GM12878 (cell line): ENCODE data around the gene SULT1A2. TPM values are rescaled to one million over a fixed set of nuclear protein-coding genes. Genes with fewer than 3 reads are reported as not detected.
"Not testable (repeated sequence)": the region's sequence is repeated elsewhere in the genome, so short reads cannot be mapped to it uniquely, and the experiment has no call there.

Source experiments
- ATAC-seq: fragments of 200-7000 bp; cut with Tn5 transposase; 3 replicates; pipeline ENCODE4 v1.9.1; 2020; ENCODE audit warnings: mild to moderate bottlenecking, moderate library complexity
- BruUV-seq: library from RNA; stranded (reverse); fragments of 400-500 nt; replicated peaks from 2 replicates; lab custom pipeline; 2021; lab: Mats Ljungman, UMichigan
- CTCF ChIA-PET: fragments of 300-600 bp; sonication (Branson Sonifier 250); formaldehyde crosslinking; extraction: SDS; loops from one replicate; lab custom pipeline; 2021; ENCODE audit warnings: inconsistent platforms; lab: Yijun Ruan, JAX
- POLR2A ChIA-PET: fragments of 350-600 bp; formaldehyde crosslinking; extraction: SDS; loops from one replicate; lab custom pipeline; 2021; ENCODE audit warnings: inconsistent platforms; lab: Charles Lee
- RAD21 ChIA-PET: fragments of 300-600 bp; sonication (Branson Sonifier 250); formaldehyde crosslinking; loops from one replicate; lab custom pipeline; 2023; ENCODE audit warnings: antibody characterized with exemption; ENCODE audit not compliant: unreplicated experiment; lab: Charles Lee
- SMC1A ChIA-PET: fragments of 300-600 bp; sonication (Branson Sonifier 250); formaldehyde crosslinking; loops from one replicate; lab custom pipeline; 2023; ENCODE audit not compliant: unreplicated experiment, uncharacterized antibody; lab: Charles Lee
- DNase-seq: peaks from one replicate; pipeline ENCODE4 v3.0.0-alpha.2; 2011; ENCODE audit warnings: low read depth, low spot score
- FAIRE-seq: peaks from 3 replicates; lab custom pipeline; 2011; peaks lifted over from hg19 to GRCh38; lab: Jason Lieb, UNC
- H2AFZ ChIP-seq: 2 replicates; pipeline ENCODE4 v1.6.0; 2011; ENCODE audit warnings: low read depth, low read length, control low read depth; ENCODE audit not compliant: control insufficient read depth
- H3K27ac ChIP-seq: 2 replicates; pipeline ENCODE4 v1.5.1; 2011; ENCODE audit warnings: control low read depth; ENCODE audit not compliant: control insufficient read depth, insufficient read depth
- H3K27me3 ChIP-seq, 2 experiments: replicated peaks in 1 of 2; 2 replicates each; pipeline versions ENCODE4 v1.6.0 to v1.6.1; 2011; ENCODE audit warnings: low read length in 1 of 2; ENCODE audit not compliant: control insufficient read depth in 2 of 2, insufficient read depth in 2 of 2
- H3K36me3 ChIP-seq, 2 experiments: 2 replicates each; pipeline ENCODE4 v1.5.1; 2011; ENCODE audit warnings: low read length in 1 of 2; ENCODE audit not compliant: control insufficient read depth in 2 of 2, insufficient read depth in 2 of 2
- H3K4me1 ChIP-seq: 2 replicates; pipeline ENCODE4 v1.6.1; 2011; ENCODE audit warnings: mild to moderate bottlenecking, low read length, moderate library complexity, mixed read lengths; ENCODE audit not compliant: control insufficient read depth, insufficient read depth
- H3K4me2 ChIP-seq: 2 replicates; pipeline ENCODE4 v1.6.0; 2011; ENCODE audit warnings: control low read depth; ENCODE audit not compliant: control insufficient read depth, insufficient read depth
- H3K4me3 ChIP-seq: fragments of 200-600 bp; sonication (generic); 2 replicates; pipeline ENCODE4 v1.5.1; 2016
- H3K79me2 ChIP-seq: 2 replicates; pipeline ENCODE4 v1.6.0; 2011; ENCODE audit warnings: low read length; ENCODE audit not compliant: control insufficient read depth, insufficient read depth
- H3K9ac ChIP-seq: 2 replicates; pipeline ENCODE4 v1.8.0; 2011; ENCODE audit warnings: low read length, control low read depth, mixed read lengths; ENCODE audit not compliant: control insufficient read depth, insufficient read depth
- H3K9me3 ChIP-seq: replicated peaks from 3 replicates; pipeline ENCODE4 v1.5.1; 2011; ENCODE audit warnings: mild to moderate bottlenecking, low read length; ENCODE audit not compliant: control insufficient read depth, insufficient read depth
- H4K20me1 ChIP-seq: 2 replicates; pipeline ENCODE4 v1.6.0; 2011; ENCODE audit not compliant: control insufficient read depth, insufficient read depth
- WGBS: methylation state at CpG from one replicate; pipeline ENCODE4 v1.1.6; 2016; ENCODE audit warnings: low lambda C conversion rate; ENCODE audit not compliant: insufficient replicate concordance, insufficient coverage; ENCODE audit errors: missing lambda C conversion rate; 5-methylcytosine and 5-hydroxymethylcytosine counted together
- in situ Hi-C: fragments of 300-500 bp; cut with MboI; formaldehyde crosslinking; loops from 9 replicates; pipeline ENCODE4 v1.14.3; 2018; ENCODE audit warnings: mixed read lengths
- intact Hi-C: fragments of 100-400 bp; cut with micrococcal nuclease; formaldehyde crosslinking; loops from one replicate; pipeline ENCODE4 v1.14.2; 2022; ENCODE audit not compliant: unreplicated experiment
- polyA plus RNA-seq, 11 experiments: library from polyadenylated mRNA; depleted of rRNA in 4 of 11; unstranded in 6 of 11; stranded (reverse) in 5 of 11; fragments of >200 nt; fragmentation: Nextera tagmentation in 4 of 11; fragmentation: Illumina TruSeq in 1 of 11; extraction: Ambion mirVana in 4 of 11; extraction: Trizol in 1 of 11; gene quantifications; 1 replicate in 1 of 11; 2 replicates in 10 of 11; pipeline versions ENCODE4 v1.2.1 to v1.2.3, GENCODE V29; 2011 to 2016; ENCODE audit warnings: inconsistent platforms in 2 of 11, missing spikeins in 2 of 11, low read depth in 1 of 11
- total RNA-seq, 4 experiments: library from RNA; depleted of rRNA in 3 of 4; stranded (reverse); fragments of >200 nt in 3 of 4; fragmentation: Illumina TruSeq in 1 of 4; extraction: Trizol in 1 of 4; gene quantifications; 2 replicates each; pipeline versions ENCODE4 v1.2.1 to v1.2.3, GENCODE V29; 2013 to 2021

The SULT1A2 gene
- total and polyA plus RNA-seq, 10 of the 15 experiments (the other 5 are each of a cell fraction or from before 2014, with no cell fraction given) = 0.06 to 0.39 (median 0.07) TPM; not detected in 7

DNA sequence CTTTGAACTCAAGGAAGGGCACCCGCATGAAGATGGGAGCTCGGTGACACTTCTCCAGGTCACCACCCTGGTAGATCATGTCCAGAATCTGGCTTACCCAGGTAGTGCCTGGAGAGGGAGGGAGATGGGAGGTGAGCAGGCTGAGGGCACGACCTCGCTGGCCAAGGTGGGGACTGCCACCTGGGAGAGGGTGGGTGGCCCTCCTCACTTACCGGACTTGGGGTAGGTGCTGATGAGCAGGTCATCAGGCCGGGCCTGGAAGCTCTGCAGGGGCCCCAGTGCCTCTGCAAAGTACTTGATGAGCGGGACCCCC is 11.6 kb upstream of the SULT1A2 start:
- H2AFZ ChIP-seq, intact Hi-C loops, H3K4me2 ChIP-seq, BruUV-seq, H3K79me2 ChIP-seq, H4K20me1 ChIP-seq, H3K27me3 ChIP-seq, DNase-seq, ATAC-seq, SMC1A ChIA-PET, H3K9ac ChIP-seq, POLR2A ChIA-PET, H3K9me3 ChIP-seq, RAD21 ChIA-PET, FAIRE-seq, in situ Hi-C loops, CTCF ChIA-PET, H3K36me3 ChIP-seq, H3K4me1 ChIP-seq, H3K27ac ChIP-seq, H3K4me3 ChIP-seq: not testable (repeated sequence)
- 87% methylated on average over 5 of the region's 7 CpGs for WGBS

DNA sequence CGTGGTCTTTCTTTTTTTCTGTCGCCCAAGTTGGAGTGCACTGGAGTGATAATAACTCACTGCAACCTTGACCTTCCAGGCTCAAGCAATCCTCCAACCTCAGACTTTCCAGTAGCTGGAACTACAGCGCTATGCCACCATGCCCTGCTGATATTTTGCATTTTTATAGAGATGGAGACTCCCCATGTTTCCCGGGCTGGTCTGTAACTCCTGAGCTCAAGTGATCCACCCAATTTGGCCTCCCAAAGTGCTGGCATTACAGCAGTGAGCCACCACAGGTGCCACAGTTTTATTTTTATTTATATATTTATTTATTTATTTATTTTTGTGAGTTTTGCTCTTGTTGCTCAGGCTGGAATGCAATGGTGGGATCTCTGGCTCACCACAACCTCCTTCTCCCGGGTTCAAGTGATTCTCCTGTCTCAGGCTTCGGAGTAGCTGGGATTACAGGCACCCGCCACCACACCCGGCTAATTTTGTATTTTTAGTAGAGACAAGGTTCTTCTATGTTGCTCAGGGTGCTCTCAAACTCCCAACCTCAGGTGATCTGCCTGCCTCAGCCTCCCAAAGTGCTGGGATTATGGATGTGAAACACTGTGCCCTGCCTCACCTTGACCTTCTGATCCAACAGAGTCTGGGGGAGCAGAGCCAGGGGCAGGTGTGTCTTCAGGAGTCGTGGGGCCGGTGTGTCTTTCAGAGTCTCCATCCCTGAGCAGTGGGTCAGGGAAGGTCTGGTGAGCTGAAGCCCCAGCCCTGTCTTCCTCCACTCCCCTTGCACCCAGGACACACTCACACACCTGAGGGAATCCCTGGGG is 11.0 kb upstream of the SULT1A2 start:
- in situ Hi-C loops, H3K27me3 ChIP-seq, DNase-seq, RAD21 ChIA-PET, H3K36me3 ChIP-seq, SMC1A ChIA-PET, CTCF ChIA-PET, H3K79me2 ChIP-seq, ATAC-seq, H4K20me1 ChIP-seq, H3K4me2 ChIP-seq, H3K9ac ChIP-seq, H3K27ac ChIP-seq, intact Hi-C loops, H3K4me1 ChIP-seq, H3K4me3 ChIP-seq, POLR2A ChIA-PET, BruUV-seq, H3K9me3 ChIP-seq, H2AFZ ChIP-seq, FAIRE-seq: not testable (repeated sequence)
- WGBS = 56% methylated on average over 10 of the region's 10 CpGs
